ENCODE measurements around the gene GAL. TPM values are rescaled to one million over a fixed set of nuclear protein-coding genes. Genes with fewer than 3 reads are reported as not detected.
A peak's percentile ranks its signal among the peaks of the same experiment; 100 is the strongest.
"Not testable (repeated sequence)": the region's sequence is repeated elsewhere in the genome, so short reads cannot be mapped to it uniquely, and the experiment has no call there.

Gene GAL, protein sequence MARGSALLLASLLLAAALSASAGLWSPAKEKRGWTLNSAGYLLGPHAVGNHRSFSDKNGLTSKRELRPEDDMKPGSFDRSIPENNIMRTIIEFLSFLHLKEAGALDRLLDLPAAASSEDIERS
- 0.87 TPM in 1 of 2 replicates, not detected in the other for total RNA-seq

DNA sequence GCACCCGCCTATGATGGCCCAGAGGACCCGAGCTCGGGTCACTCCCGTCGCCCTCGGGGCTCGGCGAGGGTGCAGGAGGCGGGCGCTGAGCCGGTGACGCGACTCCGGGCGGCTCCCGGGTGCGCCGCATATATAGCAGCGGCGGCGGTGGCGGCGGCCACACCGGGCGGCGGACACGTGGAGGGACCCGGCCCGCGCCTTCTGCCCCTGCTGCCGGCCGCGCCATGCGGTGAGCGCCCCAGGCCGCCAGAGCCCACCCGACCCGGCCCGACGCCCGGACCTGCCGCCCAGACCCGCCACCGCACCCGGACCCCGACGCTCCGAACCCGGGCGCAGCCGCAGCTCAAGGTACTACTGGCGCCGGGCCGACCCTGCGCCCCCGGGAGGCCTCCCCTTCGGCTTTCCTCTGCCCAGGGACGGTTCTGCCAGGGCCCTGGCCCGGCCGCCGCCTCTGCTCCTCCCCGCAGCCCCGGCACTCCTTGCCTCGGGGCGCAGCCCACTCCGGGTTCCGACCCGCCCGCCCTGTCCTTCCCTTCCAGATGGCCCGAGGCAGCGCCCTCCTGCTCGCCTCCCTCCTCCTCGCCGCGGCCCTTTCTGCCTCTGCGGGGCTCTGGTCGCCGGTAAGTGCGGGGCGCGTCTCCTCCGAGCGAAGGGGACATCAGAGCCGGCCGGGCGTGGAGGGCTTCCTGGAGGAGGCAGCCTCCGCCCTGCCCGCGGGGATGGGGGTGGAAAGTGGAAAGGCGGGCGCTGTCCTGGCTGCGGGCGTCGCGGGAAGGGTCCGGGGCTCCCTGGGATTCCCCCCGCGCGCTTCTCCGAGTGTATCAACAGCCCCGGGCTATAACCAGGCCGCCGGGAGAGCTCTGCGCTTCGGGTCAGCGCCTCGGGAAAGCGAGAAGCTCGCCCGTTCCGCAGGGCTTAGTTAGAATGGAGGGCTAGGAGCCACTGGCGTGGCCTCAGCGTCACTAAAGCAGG is at the start of gene GAL:
TSS of gene GAL (plus strand) at position 160 of the 972 bp plus-strand sequence. CDS start at position 540, 380 bp downstream.
- DNase-seq (ENCODE audit: low read depth) = no peak

DNA sequence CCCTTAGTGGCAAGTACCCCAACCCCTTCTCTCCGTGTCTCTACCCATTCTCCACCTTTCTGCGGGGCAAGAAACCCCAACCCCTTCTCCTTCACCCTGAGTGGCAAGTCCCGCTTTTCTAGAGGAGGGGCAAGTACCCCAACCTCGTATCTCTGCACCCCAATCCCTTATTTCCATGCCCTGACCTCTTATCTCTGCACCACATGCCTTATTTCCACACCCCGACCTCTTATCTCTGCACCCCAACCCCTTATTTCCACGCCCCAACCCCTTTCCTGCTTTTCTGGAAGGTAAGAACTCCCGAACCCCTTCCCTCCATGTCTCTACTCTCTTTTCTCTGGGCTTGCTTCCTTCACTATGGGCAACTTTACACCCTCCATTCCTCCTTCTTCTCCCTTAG is 49.7 kb upstream of the GAL start:
- DNase-seq (ENCODE audit: low read depth) = not testable (repeated sequence)

DNA sequence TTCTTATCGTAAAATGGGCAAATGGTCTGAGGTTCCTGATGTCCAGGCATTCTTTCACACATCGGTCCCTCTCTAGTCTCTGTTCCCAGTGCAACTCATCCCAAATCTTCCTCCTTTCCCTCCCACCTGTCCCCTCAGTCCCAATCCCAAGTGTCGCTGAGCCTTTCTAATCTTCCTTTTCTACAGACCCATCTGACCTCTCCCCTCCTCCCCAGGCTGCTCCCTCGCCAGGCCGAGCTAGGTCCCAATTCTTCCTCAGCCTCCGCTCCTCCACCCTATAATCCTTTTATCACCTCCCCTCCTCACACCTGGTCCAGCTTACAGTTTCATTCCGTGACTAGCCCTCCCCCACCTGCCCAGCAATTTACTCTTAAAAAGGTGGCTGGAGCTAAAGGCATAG is 49.2 kb upstream of the GAL start:
- DNase-seq (ENCODE audit: low read depth) = not testable (repeated sequence)

DNA sequence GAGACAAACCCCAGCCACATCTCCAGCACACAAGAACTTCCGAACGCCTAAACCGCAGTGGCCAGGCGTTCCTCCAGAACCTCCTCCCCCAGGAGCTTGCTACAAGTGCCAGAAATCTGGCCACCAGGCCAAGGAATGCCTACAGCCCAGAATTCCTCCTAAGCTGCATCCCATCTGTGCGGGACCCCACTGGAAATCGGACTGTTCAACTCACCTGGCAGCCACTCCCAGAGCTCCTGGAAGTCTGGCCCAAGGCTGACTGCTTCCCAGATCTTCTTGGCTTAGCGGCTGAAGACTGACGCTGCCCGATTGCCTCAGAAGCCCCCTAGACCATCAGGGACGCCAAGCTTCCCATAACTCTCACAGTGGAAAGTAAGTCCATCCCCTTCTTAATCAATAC is 48.5 kb upstream of the GAL start:
- not testable (repeated sequence) for DNase-seq (ENCODE audit: low read depth)

DNA sequence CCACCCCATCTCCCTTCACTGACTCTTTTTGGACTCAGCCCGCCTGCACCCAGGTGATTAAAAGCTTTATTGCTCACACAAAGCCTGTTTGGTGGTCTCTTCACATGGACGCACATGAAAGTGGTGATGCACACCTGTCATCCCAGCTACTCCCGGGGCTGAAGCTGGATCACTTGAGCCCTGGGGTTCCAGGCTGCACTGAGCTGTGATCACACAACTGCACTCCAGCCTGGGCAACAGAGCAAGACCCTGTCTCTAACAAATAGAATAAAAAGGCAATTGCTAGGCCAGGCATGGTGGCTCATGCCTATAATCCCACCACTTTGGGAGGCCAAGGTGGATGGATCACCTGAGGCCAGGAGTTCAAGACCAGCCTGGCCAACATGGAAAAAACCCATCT is 45.0 kb upstream of the GAL start:
- not testable (repeated sequence) for DNase-seq (ENCODE audit: low read depth)

DNA sequence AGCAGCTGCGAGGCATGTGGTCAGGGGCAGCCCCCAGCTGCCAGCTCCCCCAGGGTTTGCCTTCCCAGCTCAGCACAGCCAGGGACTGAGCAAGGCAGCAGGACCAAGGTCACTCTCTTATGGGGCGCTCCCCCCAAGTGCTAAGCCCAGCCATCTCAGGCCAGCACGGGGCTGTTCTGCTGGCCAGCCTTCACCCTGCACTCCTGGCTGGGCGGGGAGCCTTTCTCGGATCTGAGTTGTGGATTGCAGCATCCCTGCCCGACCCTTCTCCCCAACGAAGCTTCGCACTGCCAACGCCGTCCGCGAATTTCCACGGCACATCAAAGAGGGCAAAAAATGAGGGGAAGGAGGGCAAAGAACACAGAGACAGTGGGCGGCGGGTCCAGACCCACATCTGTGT is 42.5 kb upstream of the GAL start:
- DNase-seq (ENCODE audit: low read depth) = no peak

DNA sequence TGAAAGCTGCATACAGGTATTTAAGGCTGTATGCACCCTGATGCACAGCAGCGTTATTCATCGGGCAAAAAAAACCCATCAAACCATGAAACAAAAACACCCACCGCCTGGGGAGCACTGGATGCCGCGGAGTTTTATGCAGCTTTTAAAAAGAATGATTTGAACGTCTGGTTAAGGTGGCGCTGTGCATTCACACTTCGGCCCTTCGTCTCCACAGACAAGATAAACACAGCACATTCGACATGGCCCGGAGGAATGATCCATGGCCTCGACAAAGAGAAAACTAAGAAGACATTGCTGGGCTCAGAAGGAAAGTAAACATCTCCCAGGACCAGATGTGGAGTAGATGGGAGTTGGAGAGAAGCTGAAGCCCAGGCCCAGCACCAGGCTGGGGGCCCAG is 40.8 kb upstream of the GAL start:
- peak; percentile 31 for DNase-seq (ENCODE audit: low read depth)

DNA sequence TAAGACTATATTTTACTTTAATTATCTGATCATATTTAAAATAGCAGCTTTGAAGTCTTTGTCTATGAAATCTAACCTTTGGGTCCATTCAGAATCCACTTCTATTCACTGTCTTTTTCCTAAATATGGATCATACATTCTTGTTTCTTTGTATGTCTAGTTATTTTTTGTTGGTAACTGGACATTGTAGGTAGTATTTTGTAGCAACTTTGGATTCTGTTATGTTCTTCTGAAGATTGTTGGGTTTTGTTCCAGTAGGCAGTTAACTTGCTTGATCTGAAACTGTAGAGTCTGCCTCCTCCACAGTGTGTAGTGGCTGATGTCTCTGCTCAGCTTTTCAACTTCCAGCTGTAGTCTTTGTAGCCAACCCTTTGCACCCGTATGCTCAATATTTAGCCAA is 37.5 kb upstream of the GAL start:
- no peak for DNase-seq (ENCODE audit: low read depth)

DNA sequence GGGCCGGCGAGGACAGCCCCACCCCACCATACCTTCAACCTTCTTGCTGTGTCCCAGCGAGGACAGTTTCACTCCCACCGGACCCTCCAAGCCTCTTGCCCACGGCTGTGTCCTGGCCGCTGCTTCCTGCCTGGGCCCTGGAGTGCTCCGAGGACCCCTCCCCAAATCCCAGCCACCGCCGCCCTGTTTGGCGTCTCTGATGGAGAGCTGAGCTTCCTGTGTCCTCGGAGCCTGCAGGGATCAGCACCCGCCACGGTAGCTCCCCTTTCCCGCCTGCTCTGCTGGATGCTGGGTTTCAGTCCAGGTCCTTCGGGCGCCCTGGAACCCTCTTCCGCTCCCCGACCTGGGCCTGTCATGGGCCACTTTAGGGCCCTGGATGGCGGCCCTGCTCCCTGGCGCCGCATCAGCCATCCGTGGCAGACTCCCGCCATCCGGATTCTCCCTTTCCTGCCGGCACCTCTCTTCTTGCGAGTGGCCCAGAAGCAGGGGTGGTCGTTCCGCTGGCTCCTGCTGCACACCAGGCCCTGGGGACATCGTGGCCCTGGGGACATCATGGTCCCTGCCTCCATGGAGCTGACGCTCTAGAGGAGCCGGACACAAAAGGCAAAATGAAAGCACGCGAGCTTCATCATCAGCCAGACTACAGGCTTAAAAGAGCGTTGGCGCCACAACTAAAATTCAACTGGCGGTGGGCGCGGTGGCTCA is 34.3 kb upstream of the GAL start:
- no peak for DNase-seq (ENCODE audit: low read depth)

DNA sequence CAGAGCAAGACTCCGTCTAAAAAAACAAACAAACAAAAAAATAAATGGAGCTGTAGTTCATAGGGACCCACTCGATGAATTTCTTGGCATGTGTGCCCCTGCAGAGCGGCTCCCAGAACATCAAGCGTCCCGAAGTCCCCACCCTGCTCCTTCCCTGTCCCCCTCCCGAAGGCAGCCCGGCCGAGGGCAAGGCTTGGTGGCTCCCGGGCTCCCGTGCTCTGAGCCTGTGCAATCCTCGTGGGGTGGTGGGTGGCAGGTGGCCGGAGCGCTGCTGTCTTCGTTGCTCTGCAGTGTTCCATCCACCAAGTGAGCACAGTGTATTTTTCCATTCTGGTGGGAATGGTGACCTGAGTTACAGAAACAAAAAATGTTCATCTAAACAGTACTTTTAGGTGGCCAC is 33.5 kb upstream of the GAL start:
- no peak for DNase-seq (ENCODE audit: low read depth)

DNA sequence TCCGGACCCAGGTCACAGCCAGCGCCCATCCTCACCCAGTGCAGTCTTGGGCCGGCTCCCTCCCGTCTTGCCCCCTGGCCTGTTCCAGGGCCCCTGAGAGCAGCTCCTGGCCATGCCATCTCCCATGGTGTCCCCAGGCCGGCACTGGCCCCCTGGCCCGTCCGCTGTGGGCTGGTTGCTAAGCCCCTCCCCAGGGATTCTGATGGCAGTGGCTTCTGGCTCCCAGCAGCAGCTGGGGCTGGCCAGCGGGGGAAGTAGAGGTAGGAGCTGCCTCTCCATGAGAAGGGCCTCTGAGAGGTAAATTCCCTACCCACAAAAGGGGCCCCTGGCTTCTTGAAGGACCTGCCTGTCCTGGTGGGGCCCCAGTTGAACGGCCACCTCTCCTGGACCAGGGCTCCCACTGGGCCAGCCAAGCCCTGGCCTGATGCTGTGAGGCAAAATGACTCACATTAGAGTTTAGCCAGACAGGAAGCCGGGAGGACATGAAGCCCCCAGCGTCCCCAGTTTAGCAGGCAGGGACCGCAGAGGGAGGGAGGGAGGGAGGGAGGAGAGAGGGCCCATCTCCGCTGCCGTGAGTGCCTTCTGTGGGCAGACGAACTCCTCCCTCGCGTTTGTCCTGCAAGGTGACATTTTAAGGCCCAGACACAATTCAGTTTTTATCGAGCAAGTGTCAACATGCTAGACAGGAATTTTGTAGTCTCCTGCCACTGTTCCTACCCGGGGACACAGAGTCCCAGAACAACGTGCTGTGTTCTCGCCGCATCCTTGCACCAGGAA is 32.9 kb upstream of the GAL start:
- DNase-seq (ENCODE audit: low read depth) = no peak

DNA sequence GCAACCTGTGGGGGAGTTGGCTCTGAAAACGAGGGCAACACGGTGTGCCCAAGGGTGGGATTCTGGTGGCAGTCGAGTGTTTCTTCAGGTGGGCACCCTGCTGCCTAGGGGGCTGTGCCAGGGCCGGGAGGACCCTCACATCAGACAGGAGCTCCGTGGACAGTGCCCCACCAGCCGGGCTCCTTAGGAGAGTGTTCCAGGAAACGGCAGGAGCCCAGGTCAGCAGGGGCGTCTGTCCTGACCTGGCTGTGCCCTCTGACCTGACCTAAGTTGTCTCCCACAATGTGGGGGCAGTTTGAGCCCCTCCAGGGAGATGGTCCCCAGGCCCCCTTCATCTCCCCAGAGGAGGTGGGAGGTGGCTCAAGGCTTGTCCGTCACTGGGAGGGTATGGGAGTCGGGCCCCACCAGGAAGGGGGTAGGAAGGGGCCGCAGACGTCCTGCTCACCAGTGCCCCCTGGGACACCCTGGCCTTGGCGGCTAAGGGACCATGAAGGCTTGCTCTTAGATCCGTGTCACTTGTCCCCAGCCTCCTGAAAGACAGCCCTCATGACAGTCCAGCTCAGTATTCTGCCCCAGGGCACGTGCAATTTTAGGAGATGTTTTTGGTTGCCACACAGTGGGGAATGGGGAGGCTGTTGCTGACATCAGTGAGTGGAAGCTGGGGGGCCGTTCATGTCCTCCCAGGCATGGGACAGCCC is 32.2 kb upstream of the GAL start:
- no peak for DNase-seq (ENCODE audit: low read depth)

DNA sequence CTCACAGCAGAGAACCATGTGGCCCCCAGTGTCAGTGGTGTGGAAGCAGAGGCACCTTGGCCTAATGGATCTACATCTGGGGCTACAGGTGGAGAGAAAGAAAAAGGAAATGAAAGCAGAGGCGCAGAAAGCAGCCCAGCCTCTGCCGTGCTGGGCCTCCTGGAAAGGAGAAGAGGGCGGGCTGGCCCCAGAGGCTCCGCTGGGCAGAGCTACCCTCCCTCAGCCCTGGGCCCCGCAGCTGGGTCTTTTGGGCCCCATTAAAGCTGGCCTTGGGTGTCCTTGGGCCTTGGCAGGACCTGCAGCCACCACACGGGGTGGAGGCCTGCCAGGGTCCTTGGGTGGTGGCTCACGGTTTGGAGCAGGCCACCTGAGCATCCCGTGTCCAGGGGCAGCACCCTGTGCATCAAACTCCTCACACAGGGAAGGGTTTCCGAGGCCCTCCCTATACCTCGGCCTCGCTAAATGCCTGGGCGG is 31.6 kb upstream of the GAL start:
- DNase-seq (ENCODE audit: low read depth) = no peak

DNA sequence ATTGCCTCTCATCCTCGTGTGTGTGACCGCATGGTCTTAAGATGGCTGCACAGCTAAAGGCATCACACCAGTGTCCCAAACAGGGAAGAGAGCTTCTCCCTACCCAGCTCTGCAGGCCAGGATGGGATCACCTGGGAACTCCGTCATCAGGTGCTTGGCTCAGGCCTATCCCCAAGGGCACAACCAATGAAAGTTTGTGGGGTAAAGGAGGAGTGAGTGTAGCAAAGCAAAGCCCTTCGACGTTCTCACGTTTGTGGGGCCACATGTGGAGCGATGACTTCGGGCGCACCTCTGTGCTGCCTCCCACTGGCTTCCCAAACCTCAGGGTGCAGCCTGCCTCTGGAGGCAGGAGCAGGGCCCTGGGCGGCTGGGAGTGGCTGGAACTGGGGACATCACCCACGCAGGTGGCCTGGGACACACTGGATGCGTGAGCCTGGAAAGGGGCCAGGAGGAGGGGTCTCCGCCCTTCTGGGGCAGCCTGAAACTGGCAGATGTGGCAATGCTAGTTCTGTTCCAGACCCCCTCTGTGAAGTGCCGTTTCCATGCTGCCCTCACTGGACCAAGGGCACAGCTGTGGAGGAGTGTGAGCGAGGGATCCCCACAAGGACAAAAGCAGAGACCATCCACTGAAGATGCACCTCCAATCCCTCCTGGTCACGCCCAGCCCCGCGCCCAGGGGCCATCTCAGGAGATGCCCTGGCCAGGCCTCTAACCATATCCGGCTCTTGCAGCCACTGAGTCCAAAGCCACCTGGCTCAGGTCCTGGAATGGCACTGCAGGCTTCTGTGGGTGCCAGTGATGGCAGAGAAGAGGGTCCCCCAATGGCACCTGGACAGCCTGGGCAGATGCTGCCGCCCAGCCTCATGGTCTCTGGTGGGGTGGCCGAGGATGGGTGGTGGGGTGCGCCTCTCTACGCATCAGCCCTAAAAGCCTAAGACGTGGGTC is 30.6 kb upstream of the GAL start:
- no peak for DNase-seq (ENCODE audit: low read depth)

DNA sequence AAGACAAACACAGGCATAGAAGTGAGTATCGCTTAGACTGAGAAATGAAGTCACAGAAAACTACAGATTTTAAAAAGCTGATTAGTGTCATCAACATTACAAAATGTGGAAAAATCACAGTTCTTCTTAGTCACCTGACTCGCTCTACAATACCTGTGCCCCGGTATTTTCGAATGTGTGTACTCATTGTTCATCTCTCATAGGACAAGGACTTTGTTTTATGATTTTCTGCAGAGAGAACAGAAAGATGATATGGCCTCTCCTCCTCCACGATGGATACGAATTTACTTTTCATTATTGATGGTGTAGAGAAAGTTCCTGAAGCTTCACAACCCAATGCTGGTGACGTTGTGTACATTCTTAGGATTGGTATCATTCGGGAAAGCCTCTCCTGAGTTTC is 29.4 kb upstream of the GAL start:
- no peak for DNase-seq (ENCODE audit: low read depth)

DNA sequence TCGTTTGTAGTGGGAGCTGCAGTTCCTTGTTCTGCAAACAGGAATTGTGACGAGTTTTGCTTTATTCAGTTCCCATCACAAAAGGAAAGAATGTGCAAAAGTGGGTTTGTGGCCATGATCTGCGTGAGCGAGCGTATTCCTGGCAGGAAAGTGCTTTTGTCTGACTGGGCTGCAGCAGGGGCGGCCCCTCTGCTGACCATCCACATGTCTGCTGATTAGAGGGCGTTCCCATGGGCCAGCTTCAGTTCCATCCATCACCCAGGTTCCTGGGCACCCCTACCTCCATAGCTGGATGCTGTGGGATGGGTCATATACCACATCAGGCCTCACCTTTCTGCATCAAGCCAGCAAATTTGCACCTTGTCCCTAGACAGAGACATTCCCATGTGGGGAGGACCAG is 28.9 kb upstream of the GAL start:
- no peak for DNase-seq (ENCODE audit: low read depth)

DNA sequence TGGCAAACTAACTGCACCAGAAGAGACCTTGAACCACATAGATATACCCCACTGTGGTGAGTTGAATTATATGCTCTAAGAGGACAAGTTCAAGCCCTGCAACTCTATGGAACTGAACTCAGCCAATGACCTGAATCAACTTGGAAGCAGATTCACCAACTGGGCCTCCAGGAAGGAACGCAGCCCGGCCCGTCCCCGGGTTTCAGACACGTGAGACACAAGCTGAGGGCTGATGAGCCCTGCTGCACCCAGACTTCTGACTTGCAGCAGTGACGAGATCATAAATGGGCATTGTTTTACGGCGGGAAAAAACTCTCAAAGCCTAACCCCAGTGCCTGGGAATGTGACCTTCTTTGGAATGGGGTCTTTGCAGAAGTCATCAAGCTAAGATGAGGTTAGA is 28.5 kb upstream of the GAL start:
- no peak for DNase-seq (ENCODE audit: low read depth)

DNA sequence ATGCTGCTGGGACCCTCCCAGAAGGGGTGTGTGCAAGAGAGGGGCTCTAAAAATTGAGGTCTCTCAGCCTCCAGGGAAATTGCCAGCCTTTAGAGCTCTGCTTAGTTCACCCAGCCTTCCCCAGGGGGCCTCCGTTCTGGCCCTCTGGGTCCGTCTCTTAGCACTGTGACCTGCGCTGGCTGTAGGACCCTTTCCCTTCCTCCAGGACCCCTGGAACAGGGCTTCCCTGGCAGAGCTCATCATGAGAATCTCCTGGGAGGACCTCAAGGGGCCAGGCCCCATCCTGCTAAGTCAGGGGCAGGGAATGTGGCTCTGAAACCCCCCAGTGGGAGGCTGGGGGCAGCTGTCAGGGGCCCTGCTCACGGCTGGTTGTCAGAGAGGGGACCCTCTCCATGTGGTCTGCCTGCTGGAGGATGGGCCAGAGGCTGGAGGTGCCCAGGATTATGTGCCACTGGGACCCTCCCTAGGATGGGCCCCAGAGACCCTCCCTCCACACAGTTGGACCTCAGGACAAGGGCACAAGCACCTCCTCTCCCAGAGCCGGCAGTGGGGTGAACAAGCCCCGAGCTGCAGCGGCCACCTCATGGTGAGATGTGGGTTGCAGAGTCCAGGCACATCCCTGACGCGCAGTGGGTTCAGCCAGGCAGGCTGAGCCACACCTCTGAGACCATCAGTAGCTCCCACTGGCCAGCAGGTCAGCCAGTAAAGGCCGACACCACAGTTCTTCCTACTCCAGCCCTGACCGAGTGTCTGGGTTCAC is 27.1 kb upstream of the GAL start:
- DNase-seq (ENCODE audit: low read depth) = no peak

DNA sequence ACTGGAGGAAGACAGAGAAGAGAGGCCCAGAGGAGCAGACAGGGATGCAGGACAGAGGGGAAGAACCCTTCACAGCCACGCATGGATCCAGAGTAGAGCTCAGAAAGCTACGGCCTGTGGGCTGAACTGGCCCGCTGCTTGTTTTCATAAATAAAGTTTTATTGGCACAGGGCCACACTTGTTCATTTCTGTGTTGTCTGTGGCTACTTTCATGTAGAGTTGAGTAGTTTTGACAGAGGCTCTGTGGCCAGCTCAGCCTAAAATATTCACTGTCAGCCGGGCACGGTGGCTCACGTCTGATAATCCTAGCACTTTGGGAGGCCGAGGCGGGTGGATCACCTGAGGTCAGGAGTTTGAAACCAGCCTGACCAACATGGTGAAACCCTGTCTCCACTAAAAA is 26.2 kb upstream of the GAL start:
- DNase-seq (ENCODE audit: low read depth) = no peak

All from renal cortical epithelial cell (primary cell).